ENCODE measurements around the gene KRT76.

- TF ChIP-seq EZH2 (IDR thresholded peaks at IDR 0.05) (no peak), CTCF (IDR thresholded peaks at IDR 0.05 in 2 of 3, conservative IDR thresholded peaks at IDR 0.05 in 1 of 3; ENCODE audit: borderline replicate concordance in 1 of 3, insufficient read depth in 1 of 3, low read depth in 2 of 3, low read length in 2 of 3) (no peak), POLR2A (IDR thresholded peaks at IDR 0.05; ENCODE audit: borderline replicate concordance, extremely low read depth, insufficient read depth, insufficient read length) (no peak), EGR1 (IDR thresholded peaks at IDR 0.05; ENCODE audit: low read depth) (no peak), POLR2AphosphoS5 (IDR thresholded peaks at IDR 0.05; ENCODE audit: low read depth, low read length) (no peak), REST (IDR thresholded peaks at IDR 0.05; ENCODE audit: low read depth) (no peak), JUND (IDR thresholded peaks at IDR 0.05) (no peak), ZBTB33 (IDR thresholded peaks at IDR 0.05; ENCODE audit: extremely low read depth, insufficient replicate concordance, low read length) (no peak), ATF3 (IDR thresholded peaks at IDR 0.05) (no peak), EZH2phosphoT487 (IDR thresholded peaks at IDR 0.05; ENCODE audit: borderline replicate concordance) (no peak), SIN3A (IDR thresholded peaks at IDR 0.05; ENCODE audit: low read depth) (no peak), RAD21 (IDR thresholded peaks at IDR 0.05; ENCODE audit: low read depth) (no peak), CEBPB (IDR thresholded peaks at IDR 0.05; ENCODE audit: low read depth) (no peak)
Measured at GRCh38 chr12:52751795-52752194, 25.4 kb downstream of the KRT76 start.
